ENCODE results near the gene WIPF2.

DNA sequence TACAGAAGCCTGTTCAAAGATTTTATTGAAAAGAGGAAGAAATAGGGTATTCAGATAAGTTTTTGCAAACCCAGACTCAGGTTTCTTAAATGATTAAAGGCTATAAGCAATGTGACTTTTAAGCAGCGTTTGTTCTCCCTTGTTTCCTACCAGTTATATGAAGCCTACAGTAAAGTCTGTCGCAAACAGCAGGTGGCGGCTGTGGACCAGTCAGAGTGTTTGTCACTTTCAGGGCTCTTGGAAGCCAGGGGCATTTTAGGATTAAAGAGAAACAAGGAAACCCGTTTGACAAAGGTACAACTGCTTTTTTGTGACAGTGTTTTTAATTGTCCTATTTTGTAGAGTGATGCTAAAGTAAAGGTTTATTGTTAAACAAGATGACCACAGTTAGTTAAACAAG lies 82.2 kb downstream of the WIPF2 start:
- TF ChIP-seq CEBPB (IDR thresholded peaks at IDR 0.05) = no peak
- no peak for TF ChIP-seq MAFK (IDR thresholded peaks at IDR 0.05; ENCODE audit: partially characterized antibody)
- TF ChIP-seq POLR2A (IDR thresholded peaks at IDR 0.05; ENCODE audit: low read length) = no peak
- TF ChIP-seq CHD4 (IDR thresholded peaks at IDR 0.05; ENCODE audit: borderline replicate concordance) = no peak
- no peak for TF ChIP-seq BHLHE40 (IDR thresholded peaks at IDR 0.05; ENCODE audit: low read depth, low read length)
- TF ChIP-seq EP300 (IDR thresholded peaks at IDR 0.05) = no peak
- TF ChIP-seq RFX5 (IDR thresholded peaks at IDR 0.05) = no peak
- TF ChIP-seq, protein P1, sequence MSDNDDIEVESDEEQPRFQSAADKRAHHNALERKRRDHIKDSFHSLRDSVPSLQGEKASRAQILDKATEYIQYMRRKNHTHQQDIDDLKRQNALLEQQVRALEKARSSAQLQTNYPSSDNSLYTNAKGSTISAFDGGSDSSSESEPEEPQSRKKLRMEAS (IDR thresholded peaks at IDR 0.05) = no peak
